Measurements from ENCODE around the gene CTNND2.

CTNND2 gene

GRCh38 chr5:11364531-11364930 is 539.7 kb downstream of the CTNND2 start:
- CTCF ChIA-PET, result no interaction called here
- TF ChIP-seq CTCF (IDR thresholded peaks at IDR 0.05; ENCODE audit: control extremely low read depth, extremely low read depth, low read depth, missing control alignments), result no peak
- no peak for DNase-seq (ENCODE audit: extremely low spot score)
- POLR2A ChIA-PET, result no interaction called here

DNA sequence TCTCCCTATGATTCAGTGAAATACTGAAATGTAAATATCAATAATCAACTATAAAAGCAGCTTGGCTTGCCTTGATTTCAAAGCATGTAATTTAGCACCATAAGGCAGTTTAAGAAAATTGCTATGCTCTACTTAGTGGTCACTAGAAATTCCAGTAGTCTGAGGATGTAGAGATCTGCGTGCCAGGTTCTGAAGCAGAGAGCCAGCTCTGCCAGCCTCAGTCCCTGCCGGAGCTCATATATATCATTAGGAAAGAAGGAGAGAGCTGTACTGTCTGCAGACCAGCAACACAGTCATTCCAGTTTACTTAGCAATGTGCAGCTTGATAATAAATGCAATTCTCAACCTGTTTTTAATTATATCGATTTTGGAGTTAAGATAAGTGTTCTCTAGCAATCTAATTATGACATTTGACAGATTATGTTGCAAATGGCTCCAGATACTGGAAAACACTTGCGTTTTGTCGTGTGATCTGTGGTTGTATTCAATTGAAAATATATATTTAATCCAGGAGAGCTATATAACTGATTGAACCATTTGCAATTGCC is 540.5 kb downstream of the CTNND2 start:
- CTCF ChIA-PET, result no interaction called here
- POLR2A ChIA-PET, result no interaction called here
- no peak for DNase-seq (ENCODE audit: extremely low spot score)
- no peak for TF ChIP-seq CTCF (IDR thresholded peaks at IDR 0.05; ENCODE audit: control extremely low read depth, extremely low read depth, low read depth, missing control alignments)

GRCh38 chr5:11361768-11362167 is 542.5 kb downstream of the CTNND2 start:
- ChIA-PET POLR2A (no interaction called here), CTCF (no interaction called here)
- no peak for TF ChIP-seq CTCF (IDR thresholded peaks at IDR 0.05; ENCODE audit: control extremely low read depth, extremely low read depth, low read depth, missing control alignments)
- DNase-seq (ENCODE audit: extremely low spot score), result no peak

DNA sequence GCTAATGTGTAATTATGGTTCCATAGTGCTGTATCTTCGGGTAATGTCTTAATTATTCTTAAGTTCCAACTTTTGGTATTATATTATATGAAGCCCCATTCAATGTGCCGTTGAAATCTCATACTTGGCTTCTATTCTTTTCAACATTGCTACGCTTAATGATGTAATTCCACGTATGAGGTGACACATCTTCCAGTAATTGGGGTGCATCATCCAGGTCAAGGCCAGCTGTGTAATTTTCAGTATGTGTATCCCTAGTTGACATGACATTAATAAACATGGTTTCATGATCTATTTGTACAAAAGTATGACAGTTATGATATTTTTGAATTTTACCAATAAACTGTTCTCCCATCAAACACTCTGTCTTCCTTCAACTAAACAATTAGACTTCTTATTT is 546.3 kb downstream of the CTNND2 start:
- ChIA-PET POLR2A (no interaction called here), CTCF (no interaction called here)
- no peak for TF ChIP-seq CTCF (IDR thresholded peaks at IDR 0.05; ENCODE audit: control extremely low read depth, extremely low read depth, low read depth, missing control alignments)
- no peak for DNase-seq (ENCODE audit: extremely low spot score)

- CTCF ChIA-PET, result no interaction called here
- TF ChIP-seq CTCF (IDR thresholded peaks at IDR 0.05; ENCODE audit: control extremely low read depth, extremely low read depth, low read depth, missing control alignments), result no peak
- no peak for DNase-seq (ENCODE audit: extremely low spot score)
- POLR2A ChIA-PET, result no interaction called here
Measured at GRCh38 chr5:11355491-11355890, 548.8 kb downstream of the CTNND2 start.

DNA sequence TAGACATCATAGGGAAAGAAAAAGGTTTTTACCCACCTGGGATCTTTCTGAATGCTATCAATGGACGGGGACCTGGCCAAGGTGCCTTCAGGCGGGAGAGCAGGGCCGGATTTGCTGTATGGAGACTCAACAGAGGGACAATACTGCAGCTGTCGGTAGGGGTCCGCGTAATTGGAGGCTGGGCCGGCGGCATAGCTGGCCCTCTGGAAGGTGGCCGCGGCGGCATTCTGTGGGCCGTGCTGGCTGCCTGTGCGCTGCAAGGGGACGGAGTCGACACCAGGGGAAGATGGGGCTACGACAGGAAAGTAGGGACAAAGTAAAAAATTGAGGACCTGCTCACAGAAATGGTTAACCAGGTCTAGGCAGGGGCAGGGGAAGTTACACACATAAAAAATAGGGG is 557.9 kb downstream of the CTNND2 start:
- POLR2A ChIA-PET, result no interaction called here
- CTCF ChIA-PET, result no interaction called here
- TF ChIP-seq CTCF (IDR thresholded peaks at IDR 0.05; ENCODE audit: control extremely low read depth, extremely low read depth, low read depth, missing control alignments), result no peak
- no peak for DNase-seq (ENCODE audit: extremely low spot score)
